ENCODE data around the gene RBMS1.
A peak's percentile ranks its signal among the peaks of the same experiment; 100 is the strongest.

Gene RBMS1

GRCh38 chr2:160268151-160268781 lies 225.3 kb downstream of the RBMS1 start:
- no peak for DNase-seq

- no peak for DNase-seq
These were observed 225.9 kb downstream of the RBMS1 start for GRCh38 chr2:160267692-160268091.

- no peak for DNase-seq
These were observed 226.6 kb downstream of the RBMS1 start for GRCh38 chr2:160267022-160267421.

GRCh38 chr2:160266037-160266551 lies 227.5 kb downstream of the RBMS1 start:
- no peak for DNase-seq

- no peak for DNase-seq
These were observed 229.3 kb downstream of the RBMS1 start for GRCh38 chr2:160264308-160264707.

GRCh38 chr2:160261732-160262131 lies 231.9 kb downstream of the RBMS1 start:
- DNase-seq, result no peak

GRCh38 chr2:160258492-160258805 lies 235.2 kb downstream of the RBMS1 start:
- no peak for DNase-seq

GRCh38 chr2:160257743-160258491 lies 235.7 kb downstream of the RBMS1 start:
- no peak for DNase-seq

- DNase-seq, result no peak
These were observed 236.4 kb downstream of the RBMS1 start for GRCh38 chr2:160257041-160257742.

- no peak for DNase-seq
These were observed 237.1 kb downstream of the RBMS1 start for GRCh38 chr2:160256507-160256906.

GRCh38 chr2:160255408-160255807 lies 238.2 kb downstream of the RBMS1 start:
- DNase-seq, result no peak

GRCh38 chr2:160254189-160254762 lies 239.3 kb downstream of the RBMS1 start:
- DNase-seq, result no peak

- peak; percentile 34 for DNase-seq
These were observed 240.0 kb downstream of the RBMS1 start for GRCh38 chr2:160253440-160254188.

- DNase-seq, result no peak
These were observed 240.7 kb downstream of the RBMS1 start for GRCh38 chr2:160252900-160253299.

- DNase-seq, result no peak
These were observed 241.2 kb downstream of the RBMS1 start for GRCh38 chr2:160252278-160252887.

GRCh38 chr2:160251569-160251968 lies 242.0 kb downstream of the RBMS1 start:
- DNase-seq, result no peak

- no peak for DNase-seq
These were observed 243.7 kb downstream of the RBMS1 start for GRCh38 chr2:160249876-160250275.

GRCh38 chr2:160247296-160248035 lies 246.1 kb downstream of the RBMS1 start:
- no peak for DNase-seq

- no peak for DNase-seq
These were observed 247.3 kb downstream of the RBMS1 start for GRCh38 chr2:160246356-160246755.

- no peak for DNase-seq
These were observed 247.9 kb downstream of the RBMS1 start for GRCh38 chr2:160245614-160246155.

- DNase-seq, result no peak
These were observed 250.6 kb downstream of the RBMS1 start for GRCh38 chr2:160242893-160243564.
